SIG-M5 (cell line): ENCODE results near the gene ZFHX2.
"Not testable (repeated sequence)": the region's sequence is repeated elsewhere in the genome, so short reads cannot be mapped to it uniquely, and the experiment has no call there.

ENCODE experiments used
- DNase-seq: peaks from one replicate; lab custom pipeline; 2025; lab: John Stamatoyannopoulos, UW

The ZFHX2 gene

DNA sequence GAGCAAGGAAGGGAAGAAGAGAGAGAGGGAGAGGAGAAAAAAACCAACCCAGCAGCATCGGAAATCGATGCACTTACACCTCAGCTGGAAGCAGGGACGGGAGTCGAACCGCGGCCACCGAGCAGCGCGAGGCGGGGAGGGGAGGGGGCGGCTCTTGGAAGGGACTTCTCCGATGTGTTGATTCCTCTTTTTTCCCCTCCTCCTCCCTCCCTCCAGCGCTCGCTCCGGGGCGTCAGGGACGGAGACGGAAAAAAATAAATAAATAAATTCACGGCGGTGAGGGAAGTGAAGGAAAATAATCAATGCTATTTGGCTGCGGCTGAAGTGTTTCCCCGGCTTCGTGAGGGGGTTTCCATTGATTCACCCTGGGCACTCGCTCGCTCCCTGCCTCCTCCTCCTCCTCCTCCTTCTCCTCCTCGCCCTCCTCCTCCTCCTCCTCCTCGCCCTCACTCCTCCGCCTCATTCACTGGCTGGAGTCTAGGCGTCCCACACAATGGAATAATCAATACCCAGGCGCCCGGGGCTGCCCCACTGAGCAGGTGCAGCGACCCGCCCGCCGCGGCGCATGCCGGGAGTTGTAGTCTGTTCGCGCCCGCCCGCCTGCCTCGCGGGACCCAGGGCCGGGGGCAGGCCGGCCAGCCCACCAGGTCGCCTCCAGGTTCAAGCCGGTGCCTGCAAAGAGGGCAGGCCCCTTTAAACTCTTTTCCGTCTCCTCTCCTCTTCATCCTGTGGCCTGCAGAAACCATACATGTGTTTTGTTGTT lies at the start of gene ZFHX2:
Gene ZFHX2, minus strand, starts transcription at position 500 of the 763 bp plus-strand sequence. CDS start 16,440 bp downstream, outside the sequence.
- no peak for DNase-seq

DNA sequence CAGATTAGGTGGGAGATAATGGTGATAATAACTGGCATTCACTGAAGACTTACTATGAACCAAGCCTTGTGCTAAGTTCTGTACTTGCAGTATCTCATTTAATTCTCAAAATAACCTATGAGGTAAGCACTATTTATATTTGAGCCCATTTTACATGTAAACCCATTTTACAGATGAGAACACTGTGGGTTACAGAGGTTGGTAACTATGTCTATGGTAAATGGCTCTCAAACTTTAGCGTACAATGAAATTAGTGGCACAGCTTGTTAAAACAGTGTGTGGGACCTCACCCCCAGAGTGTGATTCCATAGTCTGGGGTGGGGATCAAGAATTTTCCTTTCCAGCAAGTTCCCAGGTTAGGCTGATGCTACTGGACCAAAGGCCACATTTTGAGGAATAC lies 49.2 kb upstream of the ZFHX2 start:
- no peak for DNase-seq

- DNase-seq, result no peak
Observed at GRCh38 chr14:23600322-23600707, 48.8 kb upstream of the ZFHX2 start.

DNA sequence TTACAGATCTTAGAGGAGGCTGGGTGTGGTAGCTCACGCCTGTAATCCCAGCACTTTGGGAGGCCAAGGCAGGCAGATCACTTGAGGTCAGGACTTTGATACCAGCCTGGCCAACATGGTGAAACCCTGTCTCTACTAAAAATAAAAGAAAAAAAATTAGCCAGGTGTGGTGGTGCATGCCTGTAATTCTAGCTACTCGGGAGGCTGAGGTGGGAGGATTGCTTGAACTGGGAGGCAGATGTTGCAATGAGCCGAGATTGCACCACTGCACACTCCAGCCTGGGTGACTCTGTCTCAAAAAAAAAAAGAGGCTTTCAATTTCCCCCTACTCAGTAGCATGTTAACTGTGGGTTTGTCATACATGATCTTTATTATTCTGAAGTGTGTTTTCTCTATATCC lies 42.6 kb upstream of the ZFHX2 start:
- not testable (repeated sequence) for DNase-seq

- no peak for DNase-seq
Observed at GRCh38 chr14:23590198-23590597, 38.6 kb upstream of the ZFHX2 start.

DNA sequence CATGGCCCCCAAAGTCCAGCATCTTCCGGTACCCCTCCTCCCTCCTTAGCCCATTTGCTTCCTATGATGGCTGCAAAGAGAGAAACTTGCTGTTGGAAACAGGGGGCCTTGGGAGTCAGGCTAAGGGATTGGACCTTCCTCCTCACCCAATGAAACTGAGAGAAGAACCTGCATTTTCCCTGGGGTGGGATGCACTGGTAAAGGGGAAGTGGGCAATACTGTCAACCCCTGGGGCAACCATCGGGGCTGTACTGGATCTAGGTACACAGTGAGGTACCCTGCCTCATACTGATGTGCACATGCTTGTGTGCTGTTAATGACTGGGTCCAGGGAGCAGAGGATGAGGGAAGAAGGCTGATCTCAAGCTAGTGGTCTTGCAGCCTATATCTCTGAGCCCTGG lies 38.0 kb upstream of the ZFHX2 start:
- no peak for DNase-seq

DNA sequence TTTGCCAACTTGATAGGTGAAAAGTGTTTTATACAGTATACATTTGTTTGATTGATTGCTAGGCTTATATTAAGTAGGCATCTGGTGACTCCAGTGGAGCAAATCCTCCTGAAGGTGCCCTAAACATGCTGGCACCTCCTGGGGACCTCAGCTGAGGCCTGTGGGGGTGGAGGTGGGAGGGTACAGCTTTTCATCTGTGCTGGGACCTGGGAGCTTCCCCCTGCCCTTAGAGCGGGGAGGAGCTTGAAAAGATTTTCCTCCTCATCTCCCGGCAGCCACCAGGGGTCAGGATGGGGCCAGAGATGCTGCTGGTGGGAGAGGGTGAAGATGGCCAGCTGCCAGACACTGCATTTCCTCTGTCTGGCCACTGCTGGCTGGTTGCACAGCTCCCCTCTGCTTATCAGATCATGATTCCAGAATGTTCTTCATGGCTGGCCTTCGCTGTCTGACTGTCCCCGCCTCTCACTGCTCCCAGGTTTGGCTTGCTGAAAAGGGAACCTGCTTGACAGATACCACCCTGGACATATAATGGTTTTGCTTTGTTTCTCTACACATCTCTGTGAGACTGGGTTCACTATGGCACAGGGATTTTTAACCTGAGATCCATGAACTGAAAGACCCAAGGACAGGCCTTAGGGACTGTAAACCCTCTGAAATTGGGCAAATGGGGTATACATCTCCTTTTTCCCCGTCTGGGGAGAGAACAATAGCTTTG lies 37.5 kb upstream of the ZFHX2 start:
- no peak for DNase-seq

DNA sequence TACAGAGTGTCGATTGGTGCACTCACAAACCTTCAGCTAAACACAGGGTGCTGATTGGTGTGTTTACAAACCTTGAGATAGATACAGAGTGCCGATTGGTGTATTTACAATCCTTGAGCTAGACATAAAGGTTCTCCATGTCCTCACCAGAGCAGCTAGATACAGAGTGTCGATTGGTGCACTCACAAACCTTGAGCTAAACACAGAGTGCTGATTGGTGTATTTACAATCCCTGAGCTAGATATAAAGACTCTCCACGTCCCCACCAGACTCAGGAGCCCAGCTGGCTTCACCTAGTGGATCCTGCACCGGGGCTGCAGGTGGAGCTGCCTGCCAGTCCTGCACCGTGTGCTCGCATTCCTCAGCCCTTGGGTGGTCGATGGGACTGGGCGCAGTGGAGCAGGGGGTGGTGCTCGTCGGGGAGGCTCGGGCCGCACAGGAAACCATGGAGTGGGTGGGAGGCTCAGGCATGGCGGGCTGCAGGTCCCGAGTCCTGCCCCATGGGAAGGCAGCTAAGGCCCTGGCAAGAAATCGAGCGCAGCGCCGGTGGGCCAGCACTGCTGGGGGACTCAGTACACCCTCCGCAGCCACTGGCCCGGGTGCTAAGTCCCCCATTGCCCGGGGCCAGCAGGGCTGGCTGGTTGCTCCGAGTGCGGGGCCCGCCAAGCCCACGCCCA lies 33.1 kb upstream of the ZFHX2 start:
- DNase-seq, result not testable (repeated sequence)

DNA sequence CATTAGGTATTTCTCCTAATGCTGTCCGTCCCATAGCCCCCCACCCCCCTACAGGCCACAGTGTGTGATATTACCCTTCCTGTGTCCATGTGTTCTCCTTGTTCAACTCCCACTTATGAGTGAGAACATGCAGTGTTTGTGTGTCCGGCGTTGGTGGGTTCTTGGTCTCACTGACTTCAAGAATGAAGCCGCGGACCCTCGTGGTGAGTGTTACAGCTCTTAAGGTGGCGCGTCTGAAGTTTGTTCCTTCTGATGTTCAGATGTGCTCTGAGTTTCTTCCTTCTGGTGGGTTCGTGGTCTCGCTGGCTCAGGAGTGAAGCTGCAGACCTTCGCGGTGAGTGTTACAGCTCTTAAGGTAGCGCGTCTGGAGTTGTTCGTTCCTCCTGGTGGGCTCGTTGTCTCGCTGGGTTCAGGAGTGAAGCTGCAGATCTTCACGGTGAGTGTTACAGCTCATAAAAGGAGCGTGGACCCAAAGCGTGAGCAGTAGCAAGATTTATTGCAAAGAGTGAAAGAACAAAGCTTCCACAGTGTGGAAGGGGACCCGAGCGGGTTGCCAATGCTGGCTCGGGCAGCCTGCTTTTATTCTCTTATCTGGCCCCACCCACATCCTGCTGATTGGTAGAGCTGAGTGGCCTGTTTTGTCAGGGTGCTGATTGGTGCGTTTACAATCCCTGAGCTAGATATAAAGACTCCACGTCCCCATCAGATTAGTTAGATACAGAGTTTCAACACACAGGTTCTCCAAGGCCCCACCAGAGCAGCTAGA lies 32.4 kb upstream of the ZFHX2 start:
- DNase-seq, result not testable (repeated sequence)

GRCh38 chr14:23582906-23583760 lies 31.6 kb upstream of the ZFHX2 start:
- no peak for DNase-seq

- DNase-seq, result no peak
Observed at GRCh38 chr14:23580948-23581281, 29.4 kb upstream of the ZFHX2 start.

DNA sequence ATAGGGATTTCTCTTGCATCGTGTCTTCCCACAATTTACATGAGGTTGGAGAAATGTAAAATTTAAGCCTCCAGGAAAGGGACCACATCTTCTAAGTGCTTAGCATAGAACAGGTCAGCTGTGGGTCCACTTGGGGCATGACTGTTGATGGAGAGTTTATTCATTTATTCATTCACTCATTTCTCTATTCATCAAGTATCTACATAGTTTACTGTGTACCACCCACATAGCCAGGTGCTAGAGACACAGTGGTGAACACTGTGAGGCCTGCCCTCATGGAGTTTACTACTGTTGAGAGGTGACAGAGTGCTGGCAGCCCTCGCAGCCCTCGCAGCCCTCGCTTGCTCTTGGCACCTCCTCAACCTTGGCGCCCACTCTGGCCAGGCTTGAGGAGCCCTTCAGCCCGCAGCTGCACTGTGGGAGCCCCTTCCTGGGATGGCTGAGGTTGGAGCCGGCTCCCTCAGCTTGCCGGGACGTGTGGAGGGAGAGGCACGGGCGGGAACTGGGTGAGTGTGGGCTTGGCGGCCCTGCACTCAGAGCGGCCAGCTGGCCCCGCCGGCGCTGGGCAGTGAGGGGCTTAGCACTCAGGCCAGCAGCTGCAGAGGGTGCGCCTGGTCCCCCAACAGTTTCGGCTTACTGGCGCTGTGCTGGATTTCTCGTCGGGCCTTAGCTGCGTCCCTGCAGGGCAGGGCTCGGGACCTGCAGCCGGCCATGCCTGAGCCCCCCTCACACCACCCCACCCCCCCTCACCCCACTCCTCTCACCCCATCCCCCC lies 28.8 kb upstream of the ZFHX2 start:
- DNase-seq, result no peak

- DNase-seq, result no peak
Observed at GRCh38 chr14:23579739-23580138, 28.2 kb upstream of the ZFHX2 start.

GRCh38 chr14:23579311-23579630 lies 27.7 kb upstream of the ZFHX2 start:
- DNase-seq, result no peak

DNA sequence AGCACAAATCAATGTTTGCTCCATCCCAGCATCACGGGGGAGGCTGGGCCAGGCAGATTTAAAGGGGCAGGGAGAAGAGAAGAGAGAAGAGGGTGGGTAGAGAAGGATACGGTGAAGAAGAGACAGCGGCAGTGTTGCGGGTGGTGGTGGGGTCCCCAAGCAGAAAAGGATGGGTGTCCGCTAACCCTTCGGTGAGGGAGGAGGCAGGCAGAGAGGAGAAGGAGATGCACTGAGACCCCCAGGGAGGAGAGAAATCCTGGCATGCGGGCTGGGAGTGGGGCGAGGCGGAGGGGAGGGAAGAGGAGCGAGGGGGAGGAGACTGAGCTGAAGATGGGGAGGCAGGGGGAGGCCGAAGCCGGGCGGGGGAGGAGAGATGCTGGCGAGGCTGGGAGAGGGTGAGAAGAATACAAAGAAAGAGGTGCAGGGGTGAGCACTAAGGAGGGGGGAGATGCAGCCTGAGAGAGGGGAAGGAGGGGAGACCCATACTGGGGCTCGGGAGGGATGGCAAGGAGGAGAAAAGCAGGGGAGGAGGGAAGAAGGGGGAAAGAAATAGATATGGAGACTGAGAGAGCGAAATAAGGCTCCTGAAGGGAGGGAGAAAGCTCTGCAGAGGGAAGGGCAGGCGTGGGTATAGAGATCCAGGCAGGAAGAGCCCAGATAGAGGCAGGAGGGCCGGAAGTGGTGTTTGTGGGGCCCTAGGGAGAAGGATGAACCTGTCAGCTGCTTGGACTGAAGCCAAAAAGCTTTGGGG lies 27.2 kb upstream of the ZFHX2 start, which contains the start of gene JPH4:
Gene JPH4, minus strand, starts transcription at position 231 of the 751 bp plus-strand sequence. CDS start 1,337 bp downstream, outside the sequence.
- DNase-seq, result no peak

GRCh38 chr14:23577710-23578392 lies 26.3 kb upstream of the ZFHX2 start:
- DNase-seq, result no peak

DNA sequence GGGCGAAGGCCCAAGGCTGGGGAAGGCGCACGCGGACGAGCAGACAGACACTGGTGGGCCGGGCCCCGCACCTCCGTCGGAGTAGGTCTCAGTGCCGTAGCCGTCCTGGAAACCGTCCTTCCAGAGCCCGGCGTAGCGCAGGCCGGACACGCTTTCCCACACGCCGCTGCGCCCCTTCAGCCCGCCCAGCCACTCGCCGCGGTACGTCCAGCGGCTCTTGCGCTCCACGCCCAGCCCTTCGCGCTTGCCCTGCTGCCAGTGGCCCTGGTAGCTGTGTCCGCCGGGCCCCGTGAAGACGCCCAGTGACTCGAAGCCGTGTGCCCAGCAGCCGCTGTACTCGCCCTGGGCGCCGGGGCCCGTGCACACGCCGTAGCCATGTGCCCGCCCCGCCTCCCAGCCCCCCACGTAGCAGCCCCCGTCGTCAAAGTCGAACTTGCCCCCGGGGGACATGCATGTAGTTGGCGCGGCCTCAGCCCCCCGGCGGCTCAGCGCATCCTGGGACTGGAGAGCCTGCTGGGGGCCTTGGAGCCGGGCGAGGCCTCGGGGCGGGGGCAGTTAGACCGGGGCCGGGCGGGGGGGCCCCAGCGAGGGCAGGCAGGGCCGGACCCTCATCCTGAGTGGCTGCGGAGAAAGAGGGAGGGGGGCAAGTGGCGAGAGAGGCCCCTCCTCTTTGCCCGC lies 25.6 kb upstream of the ZFHX2 start:
- no peak for DNase-seq

- no peak for DNase-seq
Observed at GRCh38 chr14:23573384-23574015, 21.9 kb upstream of the ZFHX2 start.
